ENCODE data around the gene PRKD2.

PRKD2 gene

GRCh38 chr19:46665072-46665471, 51.8 kb downstream of the PRKD2 start:
- in situ Hi-C loops (cut with HindIII; ENCODE audit: low pct_ligation_motif_present, low sequenced_read_pairs): no loop called here
- H3K36me3 ChIP-seq (replicated peaks): no peaks in the 10 kb centered on the region
- no peak for TF ChIP-seq CTCF (IDR thresholded peaks at IDR 0.05; ENCODE audit: low read depth, low read length, missing control alignments)

GRCh38 chr19:46661735-46662592, 55.0 kb downstream of the PRKD2 start:
- peak; percentile 88 for DNase-seq
- no peaks in the 10 kb centered on the region for H3K36me3 ChIP-seq (replicated peaks)
- H3K27me3 ChIP-seq (replicated peaks): no peaks in the 10 kb centered on the region
- TF ChIP-seq CTCF (IDR thresholded peaks at IDR 0.05; ENCODE audit: low read depth, low read length, missing control alignments): peak; percentile 97
- in situ Hi-C loops (cut with HindIII; ENCODE audit: low pct_ligation_motif_present, low sequenced_read_pairs): no loop called here
- H3K27ac ChIP-seq: peak overlapping the region; percentile 10
- H3K4me3 ChIP-seq (ENCODE audit: low read depth, low read length): peak overlapping the region; percentile 49

More at GRCh38 chr19:46665072-46665471, 51.8 kb downstream of the PRKD2 start:
- H3K27ac ChIP-seq: no peak overlapping the region
- H3K27me3 ChIP-seq (replicated peaks): no peaks in the 10 kb centered on the region
- DNase-seq: no peak
- H3K4me3 ChIP-seq (ENCODE audit: low read depth, low read length): no peak overlapping the region

GRCh38 chr19:46661020-46661731, 55.7 kb downstream of the PRKD2 start, which contains the start of gene DACT3:
Gene DACT3 (minus strand): TSS chr19:46661182. CDS start chr19:46661064, 118 bp downstream.
- Histone ChIP-seq H3K36me3 (replicated peaks) (no peaks in the 10 kb centered on the region), H3K27ac (peak within 1 kb of the TSS; percentile 10), H3K4me3 (ENCODE audit: low read depth, low read length) (peak within 1 kb of the TSS; percentile 52), H3K27me3 (replicated peaks) (no peaks in the 10 kb centered on the region)
- in situ Hi-C loops (cut with HindIII; ENCODE audit: low pct_ligation_motif_present, low sequenced_read_pairs): no loop called here
- peak; percentile 100 for DNase-seq
- TF ChIP-seq CTCF (IDR thresholded peaks at IDR 0.05; ENCODE audit: low read depth, low read length, missing control alignments): no peak

GRCh38 chr19:46660551-46661019, 56.3 kb downstream of the PRKD2 start:
- no peak for TF ChIP-seq CTCF (IDR thresholded peaks at IDR 0.05; ENCODE audit: low read depth, low read length, missing control alignments)
- peak overlapping the region; percentile 52 for H3K4me3 ChIP-seq (ENCODE audit: low read depth, low read length)
- DNase-seq: no peak
- H3K27me3 ChIP-seq (replicated peaks): no peaks in the 10 kb centered on the region
- no peaks in the 10 kb centered on the region for H3K36me3 ChIP-seq (replicated peaks)
- H3K27ac ChIP-seq: no peak overlapping the region
- in situ Hi-C loops (cut with HindIII; ENCODE audit: low pct_ligation_motif_present, low sequenced_read_pairs): no loop called here

GRCh38 chr19:46660008-46660517, 56.9 kb downstream of the PRKD2 start:
- no peak for DNase-seq
- H3K27ac ChIP-seq: no peak overlapping the region
- no peaks in the 10 kb centered on the region for H3K27me3 ChIP-seq (replicated peaks)
- in situ Hi-C loops (cut with HindIII; ENCODE audit: low pct_ligation_motif_present, low sequenced_read_pairs): no loop called here
- no peaks in the 10 kb centered on the region for H3K36me3 ChIP-seq (replicated peaks)
- peak overlapping the region; percentile 52 for H3K4me3 ChIP-seq (ENCODE audit: low read depth, low read length)
- TF ChIP-seq CTCF (IDR thresholded peaks at IDR 0.05; ENCODE audit: low read depth, low read length, missing control alignments): no peak
